ENCODE results near the gene UMPS. TPM values are rescaled to one million over a fixed set of nuclear protein-coding genes. Genes with fewer than 3 reads are reported as not detected.

The UMPS gene
- polyA plus RNA-seq, 1 of the 3 experiments (the other 2 are of a cell fraction): 25.1 TPM

DNA sequence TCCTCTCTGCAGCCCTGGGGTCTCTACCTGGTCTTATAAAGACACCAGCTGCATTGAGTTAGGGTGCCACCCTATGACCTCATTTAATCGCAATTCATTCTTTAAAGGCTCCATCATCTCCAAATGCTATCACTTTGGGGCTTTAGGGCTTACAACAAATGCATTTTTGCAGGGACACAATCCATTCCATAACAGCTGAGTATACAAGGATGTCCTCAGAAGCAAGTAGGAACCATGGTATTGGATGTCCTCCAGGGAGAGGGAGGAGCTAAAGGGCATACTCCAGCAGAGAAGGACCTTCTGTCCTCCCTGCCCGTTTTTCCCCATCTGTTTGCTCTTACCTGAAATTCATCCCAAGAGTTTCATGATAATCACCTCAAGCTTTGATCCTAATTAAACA is 30.3 kb downstream of the UMPS start:
- no peak for TF ChIP-seq SMC3 (IDR thresholded peaks at IDR 0.05; ENCODE audit: low read depth, low read length)
- peak; percentile 24; the same call in 1 of the 2 replicates for TF ChIP-seq TCF12 (IDR thresholded peaks at IDR 0.05)
- POLR2A ChIA-PET: interaction anchor here (0.7 to 1.2 kb wide), 2 partner anchors 10 to 126 kb away, joined by 3 to 4 read pairs; no protein-coding TSS in a partner anchor
- peak overlapping the region in 1 of 2 experiments; percentile 1; a peak in 1 of 4 replicates for H3K27ac ChIP-seq (ENCODE audit: low read depth in 2 of 2, low read length in 1 of 2)

GRCh38 chr3:124761250-124761796 is 31.1 kb downstream of the UMPS start:
- Histone ChIP-seq H3K9me3 (no peaks in the 10 kb centered on the region), H3K9ac (no peak overlapping the region), H3K4me1 (ENCODE audit: control insufficient read depth in 1 of 2, insufficient read depth in 2 of 2, low read depth in 1 of 2, low read length in 1 of 2) (peaks cover 9 to 47% of the 10 kb centered on the region in 2 experiments; a peak in 3 of 4 replicates), H3K4me2 (no peak overlapping the region), H3F3A (replicated peaks; ENCODE audit: insufficient read depth) (peaks cover 16% of the 10 kb centered on the region), H2AFZ (ENCODE audit: low read depth) (no peak overlapping the region), H3K27me3 (ENCODE audit: insufficient read depth) (no peaks in the 10 kb centered on the region), H3K79me2 (ENCODE audit: insufficient read depth) (no peaks in the 10 kb centered on the region), H3K4me3 (ENCODE audit: low read depth in 2 of 2, low read length in 1 of 2) (no peak overlapping the region), H3K9me2 (no peaks in the 10 kb centered on the region), H4K20me1 (ENCODE audit: insufficient read depth) (no peaks in the 10 kb centered on the region), H3K27ac (ENCODE audit: low read depth in 2 of 2, low read length in 1 of 2) (peak overlapping the region; percentile 4 to 74; a peak in 2 of 4 replicates), H3K36me3 (replicated peaks in 1 of 2; ENCODE audit: control insufficient read depth in 1 of 2, insufficient read depth in 2 of 2, low read length in 1 of 2) (peaks cover 21 to 41% of the 10 kb centered on the region in 2 experiments)
- ChIA-PET CTCF (interaction anchor here (0.6 to 15.4 kb wide), 60 partner anchors 8 to 825 kb away, joined by 3 to 332 read pairs (median 5); partner anchors contain the start of gene MUC13), POLR2A (interaction anchor here (0.7 to 1.2 kb wide), 3 partner anchors 10 to 140 kb away, joined by 3 to 4 read pairs (median 3); no protein-coding TSS in a partner anchor)
- WGBS (ENCODE audit: low lambda C conversion rate): 9% methylated on average over 14 of the region's 15 CpGs
- TF ChIP-seq IRF3 (IDR thresholded peaks at IDR 0.05; ENCODE audit: low read depth, low read length) (no peak), SMC3 (IDR thresholded peaks at IDR 0.05; ENCODE audit: low read depth, low read length) (peak; percentile 91), CTCF (IDR thresholded peaks at IDR 0.05) (peak; percentile 98), SIN3A (IDR thresholded peaks at IDR 0.05; ENCODE audit: borderline replicate concordance, low read depth, low read length) (0 out of 2 replicates have a peak, but pooled peaks have one; percentile 26), RCOR1 (IDR thresholded peaks at IDR 0.05; ENCODE audit: low read length) (peak; percentile 46; the same call in 1 of the 2 replicates), ELF1 (IDR thresholded peaks at IDR 0.05) (no peak), RAD21 (IDR thresholded peaks at IDR 0.05; ENCODE audit: low read length) (peak; percentile 96), GATA2 (CRISPR knock-in tag; IDR thresholded peaks at IDR 0.05) (no peak), MXI1 (IDR thresholded peaks at IDR 0.05; ENCODE audit: low read depth, low read length) (0 out of 2 replicates have a peak, but pooled peaks have one; percentile 2)
- TF ChIP-seq, protein P1, sequence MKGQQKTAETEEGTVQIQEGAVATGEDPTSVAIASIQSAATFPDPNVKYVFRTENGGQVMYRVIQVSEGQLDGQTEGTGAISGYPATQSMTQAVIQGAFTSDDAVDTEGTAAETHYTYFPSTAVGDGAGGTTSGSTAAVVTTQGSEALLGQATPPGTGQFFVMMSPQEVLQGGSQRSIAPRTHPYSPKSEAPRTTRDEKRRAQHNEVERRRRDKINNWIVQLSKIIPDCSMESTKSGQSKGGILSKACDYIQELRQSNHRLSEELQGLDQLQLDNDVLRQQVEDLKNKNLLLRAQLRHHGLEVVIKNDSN (IDR thresholded peaks at IDR 0.05; ENCODE audit: borderline replicate concordance, low read depth): no peak
- DNase-seq: peak; percentile 77

More for the DNA sequence above, 30.3 kb downstream of the UMPS start:
- DNase-seq: no peak
- Histone ChIP-seq H3K79me2 (ENCODE audit: insufficient read depth) (no peaks in the 10 kb centered on the region), H3K4me1 (ENCODE audit: control insufficient read depth in 1 of 2, insufficient read depth in 2 of 2, low read depth in 1 of 2, low read length in 1 of 2) (peaks cover 9 to 47% of the 10 kb centered on the region in 2 experiments; a peak in 3 of 4 replicates), H3K9me2 (no peaks in the 10 kb centered on the region), H3K27me3 (ENCODE audit: insufficient read depth) (no peaks in the 10 kb centered on the region), H3K9me3 (no peaks in the 10 kb centered on the region), H3K4me2 (no peak overlapping the region), H3K9ac (no peak overlapping the region), H3K4me3 (ENCODE audit: low read depth in 2 of 2, low read length in 1 of 2) (no peak overlapping the region), H3F3A (replicated peaks; ENCODE audit: insufficient read depth) (peaks cover 16% of the 10 kb centered on the region), H2AFZ (ENCODE audit: low read depth) (no peak overlapping the region), H3K36me3 (replicated peaks in 1 of 2; ENCODE audit: control insufficient read depth in 1 of 2, insufficient read depth in 2 of 2, low read length in 1 of 2) (peaks cover 18 to 36% of the 10 kb centered on the region in 2 experiments), H4K20me1 (ENCODE audit: insufficient read depth) (no peaks in the 10 kb centered on the region)
- whole genome bisulfite sequencing (ENCODE audit: low lambda C conversion rate): 69% methylated on average over 2 of the region's 2 CpGs
- CTCF ChIA-PET: interaction anchor here (0.6 to 15.4 kb wide), 61 partner anchors 9 to 825 kb away, joined by 3 to 332 read pairs (median 5); partner anchors contain the start of gene MUC13
